MCF 10A (cell line): Measurements from ENCODE around the gene MRPS12. TPM values are rescaled to one million over a fixed set of nuclear protein-coding genes. Genes with fewer than 3 reads are reported as not detected.

Experiments
- BruUV-seq: library from RNA; stranded (reverse); fragments of 400-500 nt; replicated peaks from 2 replicates; lab custom pipeline; 2021; lab: Mats Ljungman, UMichigan
- CTCF ChIA-PET: fragments of 300-600 bp; sonication (Branson Sonifier 250); formaldehyde crosslinking; extraction: SDS; loops from one replicate; lab custom pipeline; 2021; ENCODE audit warnings: antibody characterized with exemption, inconsistent platforms; lab: Yijun Ruan, JAX
- POLR2A ChIA-PET: fragments of 300-600, 350-650 bp; sonication (Branson Sonifier 250); formaldehyde crosslinking; extraction: SDS; loops from one replicate; lab custom pipeline; 2020; ENCODE audit warnings: antibody characterized with exemption, inconsistent platforms; lab: Yijun Ruan, JAX
- DNase-seq: peaks from one replicate; pipeline ENCODE4 v3.0.0-alpha.2; 2018; ENCODE audit not compliant: unreplicated experiment
- H3K27ac Mint-ChIP-seq: one replicate; pipeline ENCODE4 v1.8.0; 2022; ENCODE audit warnings: mild to moderate bottlenecking, low read depth, mixed read lengths; ENCODE audit not compliant: unreplicated experiment
- H3K27me3 Mint-ChIP-seq: one replicate; pipeline ENCODE4 v1.8.0; 2022; ENCODE audit warnings: mixed read lengths; ENCODE audit not compliant: insufficient read depth, unreplicated experiment
- H3K36me3 Mint-ChIP-seq: one replicate; pipeline ENCODE4 v1.8.0; 2022; ENCODE audit warnings: mild to moderate bottlenecking, moderate library complexity, mixed read lengths; ENCODE audit not compliant: insufficient read depth, unreplicated experiment
- H3K4me1 Mint-ChIP-seq: one replicate; pipeline ENCODE4 v1.8.0; 2022; ENCODE audit warnings: mixed read lengths; ENCODE audit not compliant: insufficient read depth, unreplicated experiment
- H3K4me3 Mint-ChIP-seq: one replicate; pipeline ENCODE4 v1.8.0; 2022; ENCODE audit warnings: mild to moderate bottlenecking, moderate library complexity, mixed read lengths; ENCODE audit not compliant: unreplicated experiment
- H3K9me3 Mint-ChIP-seq: one replicate; pipeline ENCODE4 v1.8.0; 2022; ENCODE audit warnings: mixed read lengths; ENCODE audit not compliant: unreplicated experiment
- CTCF ChIP-seq: fragments of 200-600 bp; IDR thresholded peaks from one replicate; pipeline ENCODE4 v1.8.0; 2022; ENCODE audit warnings: antibody characterized with exemption, mild to moderate bottlenecking; ENCODE audit not compliant: unreplicated experiment
- intact Hi-C: fragments of 100-400 bp; cut with micrococcal nuclease; formaldehyde crosslinking; loops from 2 replicates; pipeline ENCODE4 v1.14.1; 2022
- total RNA-seq: library from RNA; stranded (reverse); gene quantifications from 2 replicates; pipeline ENCODE4 v1.2.3, GENCODE V29; 2022

Gene MRPS12
- total RNA-seq, 1 experiment from 2014 or later = 53.3 TPM

- TF ChIP-seq CTCF = no peak
- peaks cover 9% of the 10 kb centered on the region for H3K4me1 Mint-ChIP-seq
- POLR2A ChIA-PET = interaction anchor here (0.7 kb wide), 1 partner anchor 15 kb away, joined by 3 read pairs; no protein-coding TSS in a partner anchor
Measured at GRCh38 chr19:38977445-38978325, 46.9 kb downstream of the MRPS12 start.

GRCh38 chr19:38978326-38978689 lies 47.6 kb downstream of the MRPS12 start:
- Mint-ChIP-seq H3K27me3 (no peaks in the 10 kb centered on the region), H3K27ac (no peak overlapping the region), H3K9me3 (no peaks in the 10 kb centered on the region), H3K4me3 (no peak overlapping the region), H3K4me1 (peaks cover 9% of the 10 kb centered on the region), H3K36me3 (no peaks in the 10 kb centered on the region)
- TF ChIP-seq CTCF = no peak
- BruUV-seq = no TSS peak
- intact Hi-C loops = no loop called here
- CTCF ChIA-PET = interaction anchor here (0.8 kb wide), 1 partner anchor 11 kb away, joined by 6 read pairs; no protein-coding TSS in a partner anchor
- POLR2A ChIA-PET = no interaction called here
- DNase-seq = no peak

More at GRCh38 chr19:38977445-38978325, 46.9 kb downstream of the MRPS12 start:
- no peak overlapping the region for H3K27ac Mint-ChIP-seq
- no peaks in the 10 kb centered on the region for H3K36me3 Mint-ChIP-seq
- CTCF ChIA-PET = interaction anchor here (0.6 kb wide), 2 partner anchors 14 to 278 kb away, joined by 3 read pairs; no protein-coding TSS in a partner anchor
- H3K27me3 Mint-ChIP-seq = no peaks in the 10 kb centered on the region
- H3K9me3 Mint-ChIP-seq = no peaks in the 10 kb centered on the region
- H3K4me3 Mint-ChIP-seq = no peak overlapping the region
- no peak for DNase-seq
- BruUV-seq = no TSS peak
- intact Hi-C loops = no loop called here

GRCh38 chr19:38979812-38980211 lies 49.1 kb downstream of the MRPS12 start:
- H3K9me3 Mint-ChIP-seq = no peaks in the 10 kb centered on the region
- intact Hi-C loops = no loop called here
- CTCF ChIA-PET = no interaction called here

More at GRCh38 chr19:38979812-38980211, 49.1 kb downstream of the MRPS12 start:
- Mint-ChIP-seq H3K36me3 (no peaks in the 10 kb centered on the region), H3K27me3 (no peaks in the 10 kb centered on the region), H3K4me3 (no peak overlapping the region), H3K27ac (no peak overlapping the region), H3K4me1 (peaks cover 4% of the 10 kb centered on the region)
- BruUV-seq = no TSS peak
- no peak for DNase-seq
- TF ChIP-seq CTCF = no peak
- POLR2A ChIA-PET = no interaction called here
